PFSK-1 (cell line): ENCODE measurements around the gene PFAS.

Source experiments
- FOXP2 ChIP-seq: optimal IDR thresholded peaks from 2 replicates; pipeline ENCODE3; 2011; ENCODE audit warnings: borderline replicate concordance, control low read depth, inconsistent platforms; ENCODE audit not compliant: insufficient read depth; ENCODE audit errors: extremely low read length, extremely low read depth
- POLR2AphosphoS5 ChIP-seq: IDR thresholded peaks from 2 replicates; pipeline ENCODE4 v1.6.1; 2012; ENCODE audit warnings: low read depth, mild to moderate bottlenecking, control low read depth, low read length, moderate library complexity
- SIN3A ChIP-seq: IDR thresholded peaks from 2 replicates; pipeline ENCODE4 v1.6.1; 2012; ENCODE audit warnings: mild to moderate bottlenecking, low read length, moderate library complexity, borderline replicate concordance; ENCODE audit not compliant: insufficient read depth
- TAF1 ChIP-seq: IDR thresholded peaks from 2 replicates; pipeline ENCODE4 v1.6.1; 2012; ENCODE audit warnings: low read length, control low read depth, borderline replicate concordance; ENCODE audit not compliant: insufficient read depth
- TF ChIP-seq, protein P1 (sequence below), 2 experiments: IDR thresholded peaks; 2 replicates each; pipeline versions ENCODE4 v1.6.1 to v1.8.0; 2011 to 2012; ENCODE audit warnings: low read depth in 2 of 2, low read length in 2 of 2, control low read depth in 1 of 2, inconsistent platforms in 1 of 2, mild to moderate bottlenecking in 1 of 2, moderate library complexity in 1 of 2; ENCODE audit not compliant: insufficient read depth in 1 of 2

DNA sequence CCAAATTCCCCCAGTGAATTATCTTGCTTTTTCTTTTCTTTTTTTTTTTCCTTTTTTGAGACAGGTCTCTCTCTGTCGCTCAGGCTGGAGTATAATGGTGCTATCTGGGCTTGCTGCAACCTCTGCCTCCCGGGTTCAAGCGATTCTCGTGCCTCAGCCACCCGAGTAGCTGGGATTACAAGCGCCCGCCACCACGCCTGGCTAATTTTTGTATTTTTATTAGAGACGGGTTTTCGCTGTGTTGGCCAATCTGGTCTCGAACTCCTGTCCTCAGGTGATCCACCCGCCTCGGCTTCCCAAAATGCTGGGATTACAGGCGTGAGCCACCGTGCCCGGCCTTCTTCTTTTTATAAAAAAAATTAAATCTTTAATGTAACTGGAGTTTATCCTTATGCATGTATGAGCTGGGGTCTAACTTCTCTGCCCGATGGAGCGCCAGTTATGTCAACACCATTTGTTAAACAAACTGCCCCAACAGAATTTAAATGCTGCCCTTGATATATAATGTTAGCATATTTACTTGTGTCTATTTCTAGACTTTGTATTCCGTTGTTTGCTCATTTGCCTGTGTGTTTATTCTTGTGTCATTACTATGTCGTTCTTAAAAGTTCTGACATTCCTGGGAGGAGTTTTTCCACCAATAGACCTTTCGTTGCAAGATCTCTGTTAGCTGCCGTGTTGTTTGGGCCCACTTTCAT is 38.2 kb upstream of the PFAS start:
- TF ChIP-seq TAF1 (no peak), POLR2AphosphoS5 (no peak), SIN3A (no peak), FOXP2 (no peak)
- TF ChIP-seq, protein P1, sequence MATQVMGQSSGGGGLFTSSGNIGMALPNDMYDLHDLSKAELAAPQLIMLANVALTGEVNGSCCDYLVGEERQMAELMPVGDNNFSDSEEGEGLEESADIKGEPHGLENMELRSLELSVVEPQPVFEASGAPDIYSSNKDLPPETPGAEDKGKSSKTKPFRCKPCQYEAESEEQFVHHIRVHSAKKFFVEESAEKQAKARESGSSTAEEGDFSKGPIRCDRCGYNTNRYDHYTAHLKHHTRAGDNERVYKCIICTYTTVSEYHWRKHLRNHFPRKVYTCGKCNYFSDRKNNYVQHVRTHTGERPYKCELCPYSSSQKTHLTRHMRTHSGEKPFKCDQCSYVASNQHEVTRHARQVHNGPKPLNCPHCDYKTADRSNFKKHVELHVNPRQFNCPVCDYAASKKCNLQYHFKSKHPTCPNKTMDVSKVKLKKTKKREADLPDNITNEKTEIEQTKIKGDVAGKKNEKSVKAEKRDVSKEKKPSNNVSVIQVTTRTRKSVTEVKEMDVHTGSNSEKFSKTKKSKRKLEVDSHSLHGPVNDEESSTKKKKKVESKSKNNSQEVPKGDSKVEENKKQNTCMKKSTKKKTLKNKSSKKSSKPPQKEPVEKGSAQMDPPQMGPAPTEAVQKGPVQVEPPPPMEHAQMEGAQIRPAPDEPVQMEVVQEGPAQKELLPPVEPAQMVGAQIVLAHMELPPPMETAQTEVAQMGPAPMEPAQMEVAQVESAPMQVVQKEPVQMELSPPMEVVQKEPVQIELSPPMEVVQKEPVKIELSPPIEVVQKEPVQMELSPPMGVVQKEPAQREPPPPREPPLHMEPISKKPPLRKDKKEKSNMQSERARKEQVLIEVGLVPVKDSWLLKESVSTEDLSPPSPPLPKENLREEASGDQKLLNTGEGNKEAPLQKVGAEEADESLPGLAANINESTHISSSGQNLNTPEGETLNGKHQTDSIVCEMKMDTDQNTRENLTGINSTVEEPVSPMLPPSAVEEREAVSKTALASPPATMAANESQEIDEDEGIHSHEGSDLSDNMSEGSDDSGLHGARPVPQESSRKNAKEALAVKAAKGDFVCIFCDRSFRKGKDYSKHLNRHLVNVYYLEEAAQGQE (IDR thresholded peaks at IDR 0.05; ENCODE audit: insufficient read depth in 1 of 2, low read depth in 2 of 2, low read length in 2 of 2) = no peak
